ENCODE measurements around the gene GNG7.
A peak's percentile ranks its signal among the peaks of the same experiment; 100 is the strongest.
"Not testable (repeated sequence)": the region's sequence is repeated elsewhere in the genome, so short reads cannot be mapped to it uniquely, and the experiment has no call there.

The GNG7 gene

GRCh38 chr19:2551172-2551863 is 151.2 kb downstream of the GNG7 start:
- no peak for DNase-seq (ENCODE audit: low spot score)

- no peak for DNase-seq (ENCODE audit: low spot score)
Observed at GRCh38 chr19:2550431-2551171, 151.9 kb downstream of the GNG7 start.

- DNase-seq (ENCODE audit: low spot score): no peak
Observed at GRCh38 chr19:2549701-2550191, 152.7 kb downstream of the GNG7 start.

GRCh38 chr19:2548966-2549365 is 153.5 kb downstream of the GNG7 start:
- DNase-seq (ENCODE audit: low spot score): no peak

GRCh38 chr19:2547721-2548120 is 154.8 kb downstream of the GNG7 start:
- no peak for DNase-seq (ENCODE audit: low spot score)

GRCh38 chr19:2547033-2547680 is 155.3 kb downstream of the GNG7 start:
- DNase-seq (ENCODE audit: low spot score): no peak

- DNase-seq (ENCODE audit: low spot score): no peak
Observed at GRCh38 chr19:2546128-2547032, 156.1 kb downstream of the GNG7 start.

GRCh38 chr19:2545416-2546127 is 156.9 kb downstream of the GNG7 start:
- not testable (repeated sequence) for DNase-seq (ENCODE audit: low spot score)

- no peak for DNase-seq (ENCODE audit: low spot score)
Observed at GRCh38 chr19:2544576-2545415, 157.7 kb downstream of the GNG7 start.

- DNase-seq (ENCODE audit: low spot score): peak; percentile 73
Observed at GRCh38 chr19:2543463-2544442, 158.7 kb downstream of the GNG7 start.

- DNase-seq (ENCODE audit: low spot score): not testable (repeated sequence)
Observed at GRCh38 chr19:2543072-2543462, 159.4 kb downstream of the GNG7 start.

GRCh38 chr19:2542341-2543069 is 160.0 kb downstream of the GNG7 start:
- no peak for DNase-seq (ENCODE audit: low spot score)

GRCh38 chr19:2540646-2541454 is 161.6 kb downstream of the GNG7 start:
- no peak for DNase-seq (ENCODE audit: low spot score)

GRCh38 chr19:2540251-2540645 is 162.2 kb downstream of the GNG7 start:
- no peak for DNase-seq (ENCODE audit: low spot score)

- DNase-seq (ENCODE audit: low spot score): no peak
Observed at GRCh38 chr19:2538096-2538757, 164.3 kb downstream of the GNG7 start.

- not testable (repeated sequence) for DNase-seq (ENCODE audit: low spot score)
Observed at GRCh38 chr19:2537584-2537983, 164.9 kb downstream of the GNG7 start.

- DNase-seq (ENCODE audit: low spot score): no peak
Observed at GRCh38 chr19:2536461-2536860, 166.0 kb downstream of the GNG7 start.
